K562 (cell line): Measurements from ENCODE around the gene AIFM1. TPM values are rescaled to one million over a fixed set of nuclear protein-coding genes. Genes with fewer than 3 reads are reported as not detected.
A peak's percentile ranks its signal among the peaks of the same experiment; 100 is the strongest.

Source experiments
- DACH1 ChIP-seq: fragments of 450-650 bp; IDR thresholded peaks from 2 replicates; pipeline ENCODE4 v1.6.1; 2018; ENCODE audit not compliant: partially characterized antibody
- DDX20 ChIP-seq: fragments of 450-650 bp; IDR thresholded peaks from 2 replicates; pipeline ENCODE4 v1.6.1; 2016; ENCODE audit warnings: missing genetic modification characterization, low read depth, mild to moderate bottlenecking, missing compliant biosample characterization, moderate library complexity
- DNMT1 ChIP-seq: fragments of 450-650 bp; IDR thresholded peaks from 2 replicates; pipeline ENCODE4 v1.6.1; 2016; ENCODE audit warnings: antibody characterized with exemption, mild to moderate bottlenecking
- FIP1L1 ChIP-seq: fragments of 200-400 bp; formaldehyde crosslinking; IDR thresholded peaks from 2 replicates; pipeline ENCODE4 v1.6.1; 2018; ENCODE audit warnings: mild to moderate bottlenecking, low read depth, low read length; ENCODE audit not compliant: poor library complexity, severe bottlenecking
- HMGN3 ChIP-seq: IDR thresholded peaks from 2 replicates; pipeline ENCODE4 v1.6.1; 2011; ENCODE audit warnings: borderline replicate concordance, low read depth, mild to moderate bottlenecking, mixed read lengths, low read length; ENCODE audit not compliant: insufficient read length; ENCODE audit errors: extremely low read depth
- MCM2 ChIP-seq: fragments of 450-650 bp; IDR thresholded peaks from 2 replicates; pipeline ENCODE4 v1.6.1; 2017; ENCODE audit warnings: low read depth, mild to moderate bottlenecking
- NCOR1 ChIP-seq: fragments of 450-650 bp; IDR thresholded peaks from 2 replicates; pipeline ENCODE4 v1.6.1; 2016; ENCODE audit warnings: mild to moderate bottlenecking, moderate library complexity
- POLR3G ChIP-seq: IDR thresholded peaks from 2 replicates; pipeline ENCODE4 v1.6.1; 2011; ENCODE audit not compliant: insufficient read length, insufficient replicate concordance; ENCODE audit errors: extremely low read depth
- SETDB1 ChIP-seq: IDR thresholded peaks from one replicate; pipeline ENCODE4 v1.6.1; 2012; ENCODE audit warnings: low read length, control low read depth, inconsistent platforms
- SOX6 ChIP-seq: fragments of 450-650 bp; IDR thresholded peaks from 2 replicates; pipeline ENCODE4 v1.6.1; 2014; ENCODE audit warnings: mild to moderate bottlenecking
- ZNF175 ChIP-seq: fragments of 200-800 bp; sonication (Bioruptor generic); IDR thresholded peaks from 2 replicates; pipeline ENCODE4 v1.6.1; 2016; ENCODE audit warnings: low read depth, mild to moderate bottlenecking, missing genetic modification characterization, missing compliant biosample characterization
- ZSCAN32 ChIP-seq: fragments of 450-650 bp; formaldehyde crosslinking; IDR thresholded peaks from 2 replicates; pipeline ENCODE4 v1.4.0; 2020; ENCODE audit warnings: mild to moderate bottlenecking, moderate library complexity
- polyA plus RNA-seq, 8 experiments: library from polyadenylated mRNA; depleted of rRNA in 4 of 8; stranded (reverse) in 5 of 8; unstranded in 3 of 8; fragments of >200 nt; fragmentation: Nextera tagmentation in 2 of 8; fragmentation: Illumina TruSeq in 1 of 8; extraction: Ambion mirVana in 2 of 8; extraction: Trizol in 1 of 8; gene quantifications; 2 replicates each; pipeline versions ENCODE4 v1.2.1 to v1.2.3, GENCODE V29; 2011 to 2014; ENCODE audit warnings: inconsistent platforms in 1 of 8, missing spikeins in 1 of 8
- total RNA-seq, 7 experiments: library from RNA; depleted of rRNA in 6 of 7; stranded (reverse); fragments of >200 nt in 6 of 7; fragmentation: Illumina TruSeq in 2 of 7; extraction: Trizol in 2 of 7; gene quantifications; 2 replicates each; pipeline versions ENCODE4 v1.2.1 to v1.2.3, GENCODE V29; 2011 to 2021; ENCODE audit warnings: low replicate concordance in 1 of 7
- TF ChIP-seq, protein P1 (sequence below): fragments of 450-650 bp; IDR thresholded peaks from 2 replicates; pipeline ENCODE4 v1.6.1; 2018; ENCODE audit not compliant: partially characterized antibody
- TF ChIP-seq, protein P2 (sequence below): IDR thresholded peaks from 2 replicates; pipeline ENCODE4 v1.6.1; 2014; ENCODE audit warnings: antibody characterized with exemption
- TF ChIP-seq, protein P3 (sequence below): conservative IDR thresholded peaks from 2 replicates; pipeline ENCODE4 v1.6.1; 2011; ENCODE audit warnings: low read depth, mild to moderate bottlenecking, low read length; ENCODE audit not compliant: control insufficient read depth
- TF ChIP-seq, protein P4 (sequence below): fragments of 250-450 bp; sonication (Bioruptor Pico); IDR thresholded peaks from 2 replicates; pipeline ENCODE4 v1.9.0; 2021; ENCODE audit warnings: mild to moderate bottlenecking, inconsistent platforms

The AIFM1 gene
- total and polyA plus RNA-seq, 9 of the 15 experiments (the other 6 are each of a cell fraction or from before 2014, with no cell fraction given): 51.0 to 117 (median 91.2) TPM

DNA sequence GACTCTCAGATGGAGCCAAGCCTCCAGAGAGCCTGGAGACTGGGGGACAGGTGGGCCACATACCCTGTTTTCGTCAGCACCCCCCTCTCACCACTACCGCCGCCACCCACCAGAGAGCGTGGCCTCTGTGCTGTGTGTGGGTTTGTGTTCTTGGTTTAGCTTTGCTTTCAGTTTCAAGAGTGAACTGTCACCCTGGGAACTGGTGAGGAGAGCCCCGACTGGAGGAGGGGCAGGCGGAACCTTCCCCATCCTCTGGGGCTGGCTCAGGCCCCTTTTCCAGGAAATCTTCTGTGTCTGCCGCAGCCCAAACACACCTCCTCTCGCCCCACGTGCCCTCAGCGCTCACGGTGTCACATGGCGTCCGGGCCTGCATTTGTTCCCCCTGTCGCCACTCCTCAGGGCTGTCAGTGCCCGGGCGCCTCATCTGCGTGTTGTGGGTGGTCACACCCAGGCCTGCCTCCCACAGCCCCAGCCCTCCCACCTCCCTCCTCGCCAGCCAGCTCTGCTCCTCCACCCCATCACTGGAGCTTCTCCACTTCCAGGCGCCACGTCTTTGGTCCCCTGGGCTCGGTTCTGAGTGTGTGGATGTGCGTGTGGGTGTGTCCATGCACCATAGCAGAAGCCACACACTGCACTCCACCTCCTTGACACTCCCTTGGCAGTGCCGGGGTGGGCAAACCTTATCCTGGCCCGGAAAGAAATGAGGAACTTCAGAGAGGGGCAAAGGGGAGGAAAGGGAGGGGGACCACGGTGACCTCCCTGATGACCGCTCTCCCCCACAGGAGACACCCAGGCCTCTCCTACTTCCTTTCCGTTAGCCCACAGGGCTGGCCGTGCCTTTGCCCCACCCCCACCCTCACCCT is 83.2 kb downstream of the AIFM1 start (continued):
- TF ChIP-seq, protein P1, sequence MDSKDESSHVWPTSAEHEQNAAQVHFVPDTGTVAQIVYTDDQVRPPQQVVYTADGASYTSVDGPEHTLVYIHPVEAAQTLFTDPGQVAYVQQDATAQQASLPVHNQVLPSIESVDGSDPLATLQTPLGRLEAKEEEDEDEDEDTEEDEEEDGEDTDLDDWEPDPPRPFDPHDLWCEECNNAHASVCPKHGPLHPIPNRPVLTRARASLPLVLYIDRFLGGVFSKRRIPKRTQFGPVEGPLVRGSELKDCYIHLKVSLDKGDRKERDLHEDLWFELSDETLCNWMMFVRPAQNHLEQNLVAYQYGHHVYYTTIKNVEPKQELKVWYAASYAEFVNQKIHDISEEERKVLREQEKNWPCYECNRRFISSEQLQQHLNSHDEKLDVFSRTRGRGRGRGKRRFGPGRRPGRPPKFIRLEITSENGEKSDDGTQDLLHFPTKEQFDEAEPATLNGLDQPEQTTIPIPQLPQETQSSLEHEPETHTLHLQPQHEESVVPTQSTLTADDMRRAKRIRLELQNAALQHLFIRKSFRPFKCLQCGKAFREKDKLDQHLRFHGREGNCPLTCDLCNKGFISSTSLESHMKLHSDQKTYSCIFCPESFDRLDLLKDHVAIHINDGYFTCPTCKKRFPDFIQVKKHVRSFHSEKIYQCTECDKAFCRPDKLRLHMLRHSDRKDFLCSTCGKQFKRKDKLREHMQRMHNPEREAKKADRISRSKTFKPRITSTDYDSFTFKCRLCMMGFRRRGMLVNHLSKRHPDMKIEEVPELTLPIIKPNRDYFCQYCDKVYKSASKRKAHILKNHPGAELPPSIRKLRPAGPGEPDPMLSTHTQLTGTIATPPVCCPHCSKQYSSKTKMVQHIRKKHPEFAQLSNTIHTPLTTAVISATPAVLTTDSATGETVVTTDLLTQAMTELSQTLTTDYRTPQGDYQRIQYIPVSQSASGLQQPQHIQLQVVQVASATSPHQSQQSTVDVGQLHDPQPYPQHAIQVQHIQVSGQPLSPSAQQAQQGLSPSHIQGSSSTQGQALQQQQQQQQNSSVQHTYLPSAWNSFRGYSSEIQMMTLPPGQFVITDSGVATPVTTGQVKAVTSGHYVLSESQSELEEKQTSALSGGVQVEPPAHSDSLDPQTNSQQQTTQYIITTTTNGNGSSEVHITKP: peak; percentile 55
- TF ChIP-seq POLR3G (no peak), DACH1 (no peak), DNMT1 (no peak), MCM2 (no peak), DDX20 (tag) (no peak), SETDB1 (no peak), FIP1L1 (no peak), ZSCAN32 (CRISPR knock-in tag) (no peak), ZNF175 (CRISPR knock-in tag) (peak; percentile 61; the same call in 1 of the 2 replicates), NCOR1 (peak; percentile 63), SOX6 (peak; percentile 60; the same call in 1 of the 2 replicates), HMGN3 (peak; percentile 42)
- TF ChIP-seq, protein P2, sequence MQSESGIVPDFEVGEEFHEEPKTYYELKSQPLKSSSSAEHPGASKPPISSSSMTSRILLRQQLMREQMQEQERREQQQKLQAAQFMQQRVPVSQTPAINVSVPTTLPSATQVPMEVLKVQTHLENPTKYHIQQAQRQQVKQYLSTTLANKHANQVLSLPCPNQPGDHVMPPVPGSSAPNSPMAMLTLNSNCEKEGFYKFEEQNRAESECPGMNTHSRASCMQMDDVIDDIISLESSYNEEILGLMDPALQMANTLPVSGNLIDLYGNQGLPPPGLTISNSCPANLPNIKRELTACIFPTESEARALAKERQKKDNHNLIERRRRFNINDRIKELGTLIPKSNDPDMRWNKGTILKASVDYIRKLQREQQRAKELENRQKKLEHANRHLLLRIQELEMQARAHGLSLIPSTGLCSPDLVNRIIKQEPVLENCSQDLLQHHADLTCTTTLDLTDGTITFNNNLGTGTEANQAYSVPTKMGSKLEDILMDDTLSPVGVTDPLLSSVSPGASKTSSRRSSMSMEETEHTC: no peak
- TF ChIP-seq, protein P3, sequence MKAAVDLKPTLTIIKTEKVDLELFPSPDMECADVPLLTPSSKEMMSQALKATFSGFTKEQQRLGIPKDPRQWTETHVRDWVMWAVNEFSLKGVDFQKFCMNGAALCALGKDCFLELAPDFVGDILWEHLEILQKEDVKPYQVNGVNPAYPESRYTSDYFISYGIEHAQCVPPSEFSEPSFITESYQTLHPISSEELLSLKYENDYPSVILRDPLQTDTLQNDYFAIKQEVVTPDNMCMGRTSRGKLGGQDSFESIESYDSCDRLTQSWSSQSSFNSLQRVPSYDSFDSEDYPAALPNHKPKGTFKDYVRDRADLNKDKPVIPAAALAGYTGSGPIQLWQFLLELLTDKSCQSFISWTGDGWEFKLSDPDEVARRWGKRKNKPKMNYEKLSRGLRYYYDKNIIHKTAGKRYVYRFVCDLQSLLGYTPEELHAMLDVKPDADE: no peak
- TF ChIP-seq, protein P4, sequence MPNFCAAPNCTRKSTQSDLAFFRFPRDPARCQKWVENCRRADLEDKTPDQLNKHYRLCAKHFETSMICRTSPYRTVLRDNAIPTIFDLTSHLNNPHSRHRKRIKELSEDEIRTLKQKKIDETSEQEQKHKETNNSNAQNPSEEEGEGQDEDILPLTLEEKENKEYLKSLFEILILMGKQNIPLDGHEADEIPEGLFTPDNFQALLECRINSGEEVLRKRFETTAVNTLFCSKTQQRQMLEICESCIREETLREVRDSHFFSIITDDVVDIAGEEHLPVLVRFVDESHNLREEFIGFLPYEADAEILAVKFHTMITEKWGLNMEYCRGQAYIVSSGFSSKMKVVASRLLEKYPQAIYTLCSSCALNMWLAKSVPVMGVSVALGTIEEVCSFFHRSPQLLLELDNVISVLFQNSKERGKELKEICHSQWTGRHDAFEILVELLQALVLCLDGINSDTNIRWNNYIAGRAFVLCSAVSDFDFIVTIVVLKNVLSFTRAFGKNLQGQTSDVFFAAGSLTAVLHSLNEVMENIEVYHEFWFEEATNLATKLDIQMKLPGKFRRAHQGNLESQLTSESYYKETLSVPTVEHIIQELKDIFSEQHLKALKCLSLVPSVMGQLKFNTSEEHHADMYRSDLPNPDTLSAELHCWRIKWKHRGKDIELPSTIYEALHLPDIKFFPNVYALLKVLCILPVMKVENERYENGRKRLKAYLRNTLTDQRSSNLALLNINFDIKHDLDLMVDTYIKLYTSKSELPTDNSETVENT (CRISPR knock-in tag): no peak
